HEK293 (cell line): ENCODE results near the gene NTSR1.

ENCODE experiments used
- CTCF ChIA-PET: fragments of 350-600 bp; formaldehyde crosslinking; extraction: SDS; loops from one replicate; lab custom pipeline; 2021; ENCODE audit warnings: antibody characterized with exemption; lab: Yijun Ruan, JAX
- POLR2A ChIA-PET: fragments of 300-600 bp; formaldehyde crosslinking; extraction: SDS; loops from one replicate; lab custom pipeline; 2020; ENCODE audit warnings: antibody characterized with exemption, inconsistent platforms; lab: Yijun Ruan, JAX
- H3K27ac ChIP-seq: fragments of 200-500 bp; sonication (Bioruptor generic); 2 replicates; pipeline ENCODE4 v1.5.1; 2014; ENCODE audit warnings: low read depth, low read length, control low read depth, inconsistent platforms; ENCODE audit errors: extremely low read depth
- H3K36me3 ChIP-seq, 2 experiments: fragments of 200-500 bp in 1 of 2; sonication (Bioruptor generic) in 1 of 2; 1 replicate in 1 of 2; 2 replicates in 1 of 2; pipeline ENCODE4 v1.5.1; 2014 to 2017; ENCODE audit warnings: inconsistent platforms in 2 of 2, low read length in 2 of 2; ENCODE audit not compliant: control insufficient read depth in 2 of 2, insufficient read depth in 1 of 2
- H3K4me1 ChIP-seq: fragments of 200-500 bp; sonication (Bioruptor generic); 2 replicates; pipeline ENCODE4 v1.5.1; 2014; ENCODE audit warnings: mild to moderate bottlenecking, low read length, inconsistent platforms; ENCODE audit not compliant: control insufficient read depth, insufficient read depth
- H3K4me3 ChIP-seq: 2 replicates; pipeline ENCODE4 v1.5.1; 2011; ENCODE audit warnings: low read depth, mild to moderate bottlenecking, control low read depth, low read length, moderate library complexity
- H3K9me3 ChIP-seq: fragments of 200-500 bp; sonication (Bioruptor generic); 2 replicates; pipeline ENCODE4 v1.5.1; 2014; ENCODE audit warnings: low read depth, low read length, inconsistent platforms; ENCODE audit not compliant: control insufficient read depth, insufficient read depth
- INSM2 ChIP-seq: fragments of 450-650 bp; formaldehyde crosslinking; IDR thresholded peaks from 2 replicates; pipeline ENCODE4 v1.5.1; 2016; ENCODE audit warnings: missing biosample characterization, missing genetic modification characterization
- KLF7 ChIP-seq: fragments of 450-650 bp; formaldehyde crosslinking; IDR thresholded peaks from 2 replicates; pipeline ENCODE4 v1.5.1; 2016; ENCODE audit warnings: missing biosample characterization, missing genetic modification characterization, borderline replicate concordance
- PRDM6 ChIP-seq: fragments of 450-650 bp; formaldehyde crosslinking; IDR thresholded peaks from 2 replicates; pipeline ENCODE4 v1.5.1; 2017; ENCODE audit warnings: missing biosample characterization, missing genetic modification characterization
- REST ChIP-seq: fragments of 450-650 bp; formaldehyde crosslinking; IDR thresholded peaks from 2 replicates; pipeline ENCODE4 v1.5.1; 2016; ENCODE audit warnings: missing biosample characterization, missing genetic modification characterization
- SCRT2 ChIP-seq: fragments of 450-650 bp; formaldehyde crosslinking; IDR thresholded peaks from 2 replicates; pipeline ENCODE4 v1.5.1; 2016; ENCODE audit warnings: missing biosample characterization, missing genetic modification characterization
- ZBTB21 ChIP-seq: fragments of 450-650 bp; formaldehyde crosslinking; IDR thresholded peaks from 2 replicates; pipeline ENCODE4 v1.5.1; 2017; ENCODE audit warnings: missing biosample characterization, missing genetic modification characterization
- ZFHX2 ChIP-seq: fragments of 450-650 bp; formaldehyde crosslinking; conservative IDR thresholded peaks from 2 replicates; pipeline ENCODE4 v1.5.1; 2016; ENCODE audit warnings: missing biosample characterization, missing genetic modification characterization
- ZFP69B ChIP-seq: fragments of 450-650 bp; formaldehyde crosslinking; IDR thresholded peaks from 2 replicates; pipeline ENCODE4 v1.5.1; 2016; ENCODE audit warnings: missing biosample characterization, missing genetic modification characterization
- ZIC2 ChIP-seq: fragments of 450-650 bp; formaldehyde crosslinking; IDR thresholded peaks from 2 replicates; pipeline ENCODE4 v1.5.1; 2016; ENCODE audit warnings: missing biosample characterization, missing genetic modification characterization
- ZNF114 ChIP-seq: fragments of 450-650 bp; formaldehyde crosslinking; IDR thresholded peaks from 2 replicates; pipeline ENCODE4 v1.5.0; 2017; ENCODE audit warnings: missing biosample characterization, missing genetic modification characterization
- ZNF138 ChIP-seq: fragments of 450-650 bp; formaldehyde crosslinking; IDR thresholded peaks from 2 replicates; pipeline ENCODE4 v1.5.1; 2016; ENCODE audit warnings: missing biosample characterization, missing genetic modification characterization, borderline replicate concordance
- ZNF19 ChIP-seq: fragments of 450-650 bp; formaldehyde crosslinking; IDR thresholded peaks from 2 replicates; pipeline ENCODE4; 2016; ENCODE audit warnings: missing biosample characterization, missing genetic modification characterization, low read depth
- ZNF221 ChIP-seq: fragments of 450-650 bp; formaldehyde crosslinking; IDR thresholded peaks from 2 replicates; pipeline ENCODE4 v1.5.1; 2017; ENCODE audit warnings: missing biosample characterization, missing genetic modification characterization, borderline replicate concordance
- ZNF280D ChIP-seq: fragments of 450-650 bp; formaldehyde crosslinking; IDR thresholded peaks from 2 replicates; pipeline ENCODE4 v1.5.1; 2016; ENCODE audit warnings: missing biosample characterization, missing genetic modification characterization
- ZNF404 ChIP-seq: fragments of 450-650 bp; formaldehyde crosslinking; IDR thresholded peaks from 2 replicates; pipeline ENCODE4 v1.5.1; 2017; ENCODE audit warnings: missing biosample characterization, missing genetic modification characterization
- ZNF426 ChIP-seq: fragments of 450-650 bp; formaldehyde crosslinking; IDR thresholded peaks from 2 replicates; pipeline ENCODE4 v1.5.1; 2017; ENCODE audit warnings: missing biosample characterization, missing genetic modification characterization, mild to moderate bottlenecking, inconsistent platforms, moderate library complexity
- ZNF654 ChIP-seq: fragments of 450-650 bp; formaldehyde crosslinking; IDR thresholded peaks from 2 replicates; pipeline ENCODE4 v1.5.1; 2016; ENCODE audit warnings: low read depth, missing biosample characterization, missing genetic modification characterization
- ZNF664 ChIP-seq: fragments of 450-650 bp; formaldehyde crosslinking; IDR thresholded peaks from 2 replicates; pipeline ENCODE4 v1.5.1; 2016; ENCODE audit warnings: missing biosample characterization, missing genetic modification characterization
- ZNF792 ChIP-seq: fragments of 450-650 bp; formaldehyde crosslinking; IDR thresholded peaks from 2 replicates; pipeline ENCODE4 v1.5.1; 2016; ENCODE audit warnings: missing biosample characterization, missing genetic modification characterization
- TF ChIP-seq, protein P1 (sequence below): fragments of 450-650 bp; formaldehyde crosslinking; IDR thresholded peaks from 2 replicates; pipeline ENCODE4 v1.5.1; 2016; ENCODE audit warnings: missing biosample characterization, missing genetic modification characterization

Gene NTSR1

DNA sequence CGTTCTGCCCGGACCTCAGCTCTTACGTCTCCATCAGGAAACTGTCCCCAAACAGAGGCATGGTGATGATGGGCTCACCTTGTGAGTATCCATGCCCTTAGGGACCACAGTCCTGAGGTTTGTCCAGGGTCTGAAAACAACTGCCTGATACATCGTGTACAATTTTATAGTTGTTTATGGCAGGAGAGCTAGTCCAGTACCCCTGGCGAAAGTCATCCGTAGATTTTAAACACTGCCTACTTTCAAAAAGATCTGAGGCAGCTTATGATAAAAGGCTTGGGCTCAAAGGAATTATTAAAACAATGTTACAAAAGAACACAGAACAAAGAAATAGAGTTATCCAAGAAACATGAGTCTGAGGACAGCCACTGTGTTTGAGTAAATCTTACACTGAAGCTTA lies 14.0 kb downstream of the NTSR1 start (continued):
- TF ChIP-seq ZNF280D (tag by site-specific recombination) (no peak), SCRT2 (tag by site-specific recombination) (no peak), ZFHX2 (tag by site-specific recombination) (no peak), ZNF792 (tag by site-specific recombination) (no peak), PRDM6 (tag by site-specific recombination) (no peak)

- no peak overlapping the region for H3K27ac ChIP-seq
- TF ChIP-seq ZNF664 (tag by site-specific recombination) (no peak), ZIC2 (tag by site-specific recombination) (peak; percentile 24; the same call in 1 of the 2 replicates)
- ChIA-PET CTCF (interaction anchor here (0.6 kb wide), 1 partner anchor 287 kb away, joined by 3 read pairs; no protein-coding TSS in a partner anchor), POLR2A (no interaction called here)
- no peaks in the 10 kb centered on the region for H3K9me3 ChIP-seq
- H3K36me3 ChIP-seq, result no peaks in the 10 kb centered on the region
- no peak overlapping the region for H3K4me3 ChIP-seq
- no peaks in the 10 kb centered on the region for H3K4me1 ChIP-seq
Observed at GRCh38 chr20:62723351-62723750, 14.7 kb downstream of the NTSR1 start.

DNA sequence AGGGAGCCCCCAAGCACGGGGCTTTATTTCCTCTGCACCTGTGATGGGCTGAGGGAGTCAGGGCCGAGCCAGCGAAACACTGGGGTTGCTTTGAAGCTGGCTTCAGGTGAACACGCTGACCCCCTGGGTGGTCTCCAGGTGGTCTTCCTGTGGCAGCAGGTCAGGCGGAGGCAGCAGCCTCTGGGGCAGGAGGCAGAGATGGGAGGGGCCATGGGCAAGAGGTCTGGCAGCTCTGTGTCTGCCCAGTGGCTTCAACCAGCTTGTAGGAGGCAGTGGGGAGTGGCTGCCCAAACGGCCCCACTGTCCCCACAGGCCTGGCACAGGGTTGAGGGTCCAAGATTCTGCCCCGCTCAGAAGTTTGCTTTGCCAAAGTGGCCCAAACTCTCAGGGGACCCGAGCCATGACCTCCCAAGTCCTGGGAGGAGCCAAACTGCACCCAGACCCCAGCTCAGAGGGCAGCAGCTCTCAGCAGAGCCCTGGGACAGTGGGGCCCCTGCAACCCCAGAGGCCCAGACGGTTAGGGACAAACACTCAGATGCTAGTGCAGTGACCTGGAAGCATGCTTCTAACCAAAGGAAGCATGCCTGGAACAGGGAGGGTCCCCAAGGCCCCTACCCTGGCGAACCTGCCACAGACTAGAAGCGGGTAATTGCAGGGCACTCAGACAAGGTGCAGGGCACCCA lies 15.3 kb downstream of the NTSR1 start:
- TF ChIP-seq ZNF426 (no peak), ZBTB21 (tag by site-specific recombination) (no peak), ZNF221 (no peak), ZNF19 (tag by site-specific recombination) (no peak), ZNF404 (tag by site-specific recombination) (no peak), ZNF654 (no peak), KLF7 (tag by site-specific recombination) (no peak), ZNF138 (no peak), INSM2 (tag by site-specific recombination) (no peak), REST (tag by site-specific recombination) (no peak), ZNF114 (tag by site-specific recombination) (no peak), ZFP69B (no peak)
- TF ChIP-seq, protein P1, sequence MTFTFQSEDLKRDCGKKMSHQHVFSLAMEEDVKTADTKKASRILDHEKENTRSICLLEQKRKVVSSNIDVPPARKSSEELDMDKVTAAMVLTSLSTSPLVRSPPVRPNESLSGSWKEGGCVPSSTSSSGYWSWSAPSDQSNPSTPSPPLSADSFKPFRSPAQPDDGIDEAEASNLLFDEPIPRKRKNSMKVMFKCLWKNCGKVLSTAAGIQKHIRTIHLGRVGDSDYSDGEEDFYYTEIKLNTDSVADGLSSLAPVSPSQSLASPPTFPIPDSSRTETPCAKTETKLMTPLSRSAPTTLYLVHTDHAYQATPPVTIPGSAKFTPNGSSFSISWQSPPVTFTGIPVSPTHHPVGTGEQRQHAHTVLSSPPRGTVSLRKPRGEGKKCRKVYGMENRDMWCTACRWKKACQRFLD (tag by site-specific recombination), result no peak
- TF ChIP-seq, all 188 proteins: peak for 0
- CTCF ChIA-PET, result interaction anchor here (0.6 kb wide), 1 partner anchor 287 kb away, joined by 3 read pairs; no protein-coding TSS in a partner anchor
- no peak overlapping the region for H3K4me3 ChIP-seq
- H3K27ac ChIP-seq, result no peak overlapping the region
- H3K4me1 ChIP-seq, result no peaks in the 10 kb centered on the region
- no peaks in the 10 kb centered on the region for H3K36me3 ChIP-seq
- POLR2A ChIA-PET, result no interaction called here
- no peaks in the 10 kb centered on the region for H3K9me3 ChIP-seq
